Activated naive CD8-positive, alpha-beta T cell treated with anti-CD3 and anti-CD28 coated beads, Interleukin-2, amount 50 U/mL, for 24 hours (primary cell): ENCODE data around the gene TRAIP.
"Not testable (repeated sequence)": the region's sequence is repeated elsewhere in the genome, so short reads cannot be mapped to it uniquely, and the experiment has no call there.

Experiments
- ATAC-seq: fragments of 150-1000 bp; cut with Tn5 transposase; one replicate; pipeline ENCODE4 v1.10.0; 2021
- DNase-seq: peaks from one replicate; pipeline ENCODE4 v3.0.0; 2021
- H3K27ac Mint-ChIP-seq: one replicate; pipeline ENCODE4 v1.8.0; 2021; ENCODE audit warnings: mild to moderate bottlenecking, mixed read lengths
- H3K27me3 Mint-ChIP-seq: one replicate; pipeline ENCODE4 v1.8.0; 2021; ENCODE audit warnings: mixed read lengths
- H3K36me3 Mint-ChIP-seq: one replicate; pipeline ENCODE4 v1.8.0; 2021; ENCODE audit warnings: low read depth, mixed read lengths
- H3K4me1 Mint-ChIP-seq: one replicate; pipeline ENCODE4 v1.8.0; 2021; ENCODE audit warnings: mixed read lengths
- H3K4me3 Mint-ChIP-seq: one replicate; pipeline ENCODE4 v1.8.0; 2021; ENCODE audit warnings: mild to moderate bottlenecking, moderate library complexity, mixed read lengths
- H3K9me3 Mint-ChIP-seq: one replicate; pipeline ENCODE4 v1.8.0; 2021; ENCODE audit warnings: mixed read lengths

TRAIP gene

DNA sequence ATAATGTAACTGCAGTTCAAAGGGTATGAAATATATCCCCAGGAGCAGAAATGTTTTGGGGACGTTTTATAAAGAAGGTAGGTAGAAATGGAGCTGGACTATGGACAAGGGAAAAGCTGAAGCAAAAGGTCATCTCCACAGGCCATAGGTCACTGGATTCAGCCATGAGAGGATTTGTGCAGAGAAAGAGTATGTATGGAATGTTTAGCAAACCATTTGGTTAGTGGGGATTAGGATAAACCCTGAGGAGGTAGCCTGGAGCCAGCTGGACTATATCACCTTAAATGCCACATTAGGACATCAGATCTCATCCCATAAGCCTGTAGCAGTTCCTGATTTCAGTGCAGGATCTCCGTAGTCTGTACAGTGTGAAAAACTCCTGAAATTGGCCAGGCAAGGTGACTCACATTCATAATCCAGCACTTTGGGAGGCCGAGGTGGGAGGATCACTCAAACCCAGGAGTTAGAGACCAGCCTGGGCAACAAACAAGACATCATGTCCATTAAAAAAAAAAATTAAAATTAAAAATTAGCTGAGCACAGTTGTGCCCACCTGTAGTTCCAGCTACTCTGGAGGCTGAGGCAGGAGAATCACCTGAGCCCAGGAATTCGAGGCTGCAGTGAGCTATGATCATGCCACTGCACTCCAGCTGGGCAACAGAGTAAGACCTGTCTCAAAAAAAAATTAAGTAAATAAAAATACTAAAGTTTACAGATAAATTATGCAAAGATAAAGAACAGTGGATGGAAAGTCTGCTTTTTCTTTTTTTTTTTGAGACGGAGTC lies 74.8 kb downstream of the TRAIP start:
- Mint-ChIP-seq H3K4me1 (peaks cover 53% of the 10 kb centered on the region), H3K27ac (no peak overlapping the region), H3K27me3 (no peaks in the 10 kb centered on the region), H3K9me3 (no peaks in the 10 kb centered on the region), H3K36me3 (peaks cover 31% of the 10 kb centered on the region), H3K4me3 (no peak overlapping the region)
- ATAC-seq: no peak
- no peak for DNase-seq

DNA sequence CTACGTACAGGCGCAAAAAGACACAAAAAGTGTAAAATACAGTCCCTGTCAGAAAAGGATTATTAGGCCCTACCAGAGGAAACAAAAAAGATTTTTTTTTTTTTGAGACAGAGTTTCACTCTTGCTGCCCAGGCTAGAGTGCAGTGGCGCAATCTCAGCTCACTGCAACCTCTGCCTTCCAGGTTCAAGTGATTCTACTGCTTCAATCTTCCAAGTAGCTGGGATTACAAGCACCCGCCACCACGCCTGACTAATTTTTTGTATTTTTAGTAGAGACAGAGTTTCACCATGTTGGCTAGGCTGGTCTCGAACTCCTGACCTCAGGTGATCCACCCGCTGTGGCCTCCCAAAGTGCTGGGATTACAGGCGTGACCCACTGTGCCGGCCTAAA lies 75.4 kb downstream of the TRAIP start:
- H3K36me3 Mint-ChIP-seq: peaks cover 32% of the 10 kb centered on the region
- not testable (repeated sequence) for H3K4me3 Mint-ChIP-seq, ATAC-seq, H3K9me3 Mint-ChIP-seq, H3K27me3 Mint-ChIP-seq, H3K27ac Mint-ChIP-seq, DNase-seq
- H3K4me1 Mint-ChIP-seq: peaks cover 51% of the 10 kb centered on the region

DNA sequence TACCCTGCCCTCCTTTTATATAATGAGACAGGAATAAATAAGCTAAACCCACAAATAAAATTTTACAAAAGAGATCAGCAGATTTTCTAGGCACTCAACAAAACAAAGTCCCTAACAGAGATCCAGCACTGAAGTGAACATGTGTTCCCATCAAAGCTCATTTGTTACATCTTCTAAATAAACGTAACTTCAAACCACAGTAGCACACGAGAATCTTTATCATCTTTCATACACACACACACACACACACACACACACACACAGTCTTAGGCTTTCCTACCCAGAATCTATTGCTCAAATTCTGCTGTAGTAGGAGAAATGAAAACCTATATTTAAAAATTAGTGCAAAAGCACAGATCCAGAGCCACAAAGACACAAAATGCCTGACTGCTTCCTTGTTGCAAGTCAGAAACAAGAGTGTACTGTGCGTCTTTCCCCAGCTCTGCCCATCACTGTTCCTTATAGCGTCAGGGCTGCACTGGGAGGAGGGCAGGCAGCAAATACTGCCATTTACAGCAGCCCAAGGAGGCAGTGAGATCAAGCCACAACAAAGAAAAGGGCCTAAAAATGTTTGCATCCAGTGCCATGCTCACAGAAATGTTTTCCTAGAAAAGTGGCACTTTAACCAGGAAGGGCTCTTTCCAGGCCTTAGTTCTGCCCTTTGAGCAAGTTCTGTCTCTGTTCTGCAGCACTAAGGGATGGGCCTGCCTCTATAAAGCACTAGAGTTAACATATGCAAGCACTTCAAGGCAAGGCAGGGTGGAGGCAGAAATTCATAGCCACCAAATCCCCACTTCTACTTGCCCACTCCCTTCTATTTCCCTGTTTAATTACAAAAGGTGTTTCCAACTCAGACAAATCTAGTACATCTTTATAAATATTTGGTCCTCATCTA lies 76.0 kb downstream of the TRAIP start:
- H3K36me3 Mint-ChIP-seq: peaks cover 29% of the 10 kb centered on the region
- H3K27ac Mint-ChIP-seq: no peak overlapping the region
- no peaks in the 10 kb centered on the region for H3K9me3 Mint-ChIP-seq
- no peaks in the 10 kb centered on the region for H3K27me3 Mint-ChIP-seq
- ATAC-seq (no peak), DNase-seq (no peak)
- H3K4me3 Mint-ChIP-seq: no peak overlapping the region
- H3K4me1 Mint-ChIP-seq: peaks cover 47% of the 10 kb centered on the region

DNA sequence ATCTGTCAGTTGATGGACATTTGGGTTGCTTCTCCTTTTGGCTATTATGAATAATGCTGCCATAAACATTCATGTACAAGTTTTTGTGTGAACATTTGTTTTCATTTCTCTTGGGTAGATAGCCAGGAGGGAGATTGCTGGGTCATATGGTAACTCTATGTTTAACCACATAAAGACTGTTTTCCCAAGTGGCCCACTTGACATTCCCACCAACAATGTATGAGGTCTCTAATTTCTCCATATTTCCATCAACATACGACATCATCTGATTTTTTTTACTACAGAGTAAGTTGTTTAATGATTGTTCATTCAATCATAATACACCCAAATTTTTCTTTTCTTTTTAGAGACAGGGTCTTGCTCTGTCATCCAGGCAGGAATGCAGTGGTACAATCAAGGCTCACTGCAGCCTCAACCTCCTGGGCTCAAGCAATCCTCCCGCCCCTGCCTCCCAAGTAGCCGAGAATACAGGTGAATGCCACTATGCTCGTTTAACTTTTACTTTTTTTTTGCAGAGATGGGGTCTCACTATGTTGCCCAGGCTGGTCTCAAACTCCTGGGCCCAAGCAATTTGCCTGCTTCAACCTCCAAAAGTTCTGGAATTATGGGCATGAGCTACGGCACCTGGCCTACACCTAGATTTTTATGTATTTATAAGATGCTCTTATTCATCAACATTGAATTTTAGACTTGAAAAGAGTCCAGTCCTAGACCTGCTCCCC lies 76.8 kb downstream of the TRAIP start:
- H3K4me1 Mint-ChIP-seq: peaks cover 43% of the 10 kb centered on the region
- H3K36me3 Mint-ChIP-seq: peaks cover 30% of the 10 kb centered on the region
- no peaks in the 10 kb centered on the region for H3K27me3 Mint-ChIP-seq
- H3K9me3 Mint-ChIP-seq: no peaks in the 10 kb centered on the region
- no peak for DNase-seq
- no peak overlapping the region for H3K27ac Mint-ChIP-seq
- ATAC-seq: no peak
- no peak overlapping the region for H3K4me3 Mint-ChIP-seq
